ENCODE results near the gene KCNK1.

The KCNK1 gene

GRCh38 chr1:233640179-233640578, 26.3 kb downstream of the KCNK1 start:
- no peak for DNase-seq

- DNase-seq, result no peak
Observed at GRCh38 chr1:233641029-233641428, 27.1 kb downstream of the KCNK1 start.

DNA sequence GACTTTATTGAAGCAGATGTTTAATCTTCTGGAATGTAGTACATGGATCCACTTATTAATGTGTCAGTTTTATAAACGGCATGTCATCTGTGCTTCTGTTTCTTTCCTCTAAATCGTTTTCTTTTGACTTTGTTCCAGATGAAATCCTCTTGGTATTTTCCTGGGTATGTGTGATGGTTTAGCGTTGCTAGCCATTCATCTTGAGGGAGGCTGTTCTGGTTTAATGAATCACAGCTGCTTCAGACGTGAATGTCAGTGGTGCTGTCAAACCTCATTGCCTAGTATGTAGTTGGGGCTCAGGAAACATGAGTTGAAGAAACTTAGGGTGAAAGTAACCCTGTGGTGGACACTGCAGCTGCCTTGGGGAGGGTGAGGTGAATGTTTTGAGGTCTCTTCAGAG, 33.2 kb downstream of the KCNK1 start:
- DNase-seq, result no peak

- no peak for DNase-seq
Observed at GRCh38 chr1:233647636-233648035, 33.7 kb downstream of the KCNK1 start.

- DNase-seq, result no peak
Observed at GRCh38 chr1:233651061-233651460, 37.2 kb downstream of the KCNK1 start.

DNA sequence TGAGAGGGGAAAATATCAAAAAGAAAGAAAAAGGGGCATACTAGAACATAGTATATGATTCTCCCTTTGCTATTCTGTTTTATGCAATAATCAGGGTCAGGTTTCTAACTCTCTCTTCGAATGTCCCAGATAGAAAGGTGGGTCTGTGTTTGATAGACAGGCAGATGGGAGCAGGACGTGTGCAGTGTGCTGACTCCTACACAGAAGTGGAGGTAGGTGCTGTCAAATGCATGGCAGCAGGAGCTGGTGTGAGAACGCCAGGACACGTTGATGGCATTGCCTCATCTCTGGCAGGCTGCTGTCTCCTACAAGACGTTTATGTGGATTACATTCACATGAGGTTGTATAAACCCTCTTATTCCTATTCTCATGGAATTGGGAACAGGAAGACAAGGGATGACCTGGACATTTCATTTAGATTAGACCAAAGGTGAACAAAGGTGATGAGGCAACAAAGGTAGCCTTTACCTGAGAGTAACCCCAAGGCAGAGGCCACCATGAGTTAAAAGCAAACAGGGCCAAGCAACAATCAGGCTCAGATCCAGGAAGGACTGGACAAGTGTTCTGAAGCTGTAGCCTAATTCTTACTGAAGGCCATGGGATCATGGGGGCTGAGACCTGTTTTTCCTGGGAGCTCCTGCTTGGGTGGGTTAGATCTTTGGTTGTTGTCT, 37.8 kb downstream of the KCNK1 start:
- DNase-seq, result no peak

GRCh38 chr1:233652526-233652925, 38.6 kb downstream of the KCNK1 start:
- no peak for DNase-seq

DNA sequence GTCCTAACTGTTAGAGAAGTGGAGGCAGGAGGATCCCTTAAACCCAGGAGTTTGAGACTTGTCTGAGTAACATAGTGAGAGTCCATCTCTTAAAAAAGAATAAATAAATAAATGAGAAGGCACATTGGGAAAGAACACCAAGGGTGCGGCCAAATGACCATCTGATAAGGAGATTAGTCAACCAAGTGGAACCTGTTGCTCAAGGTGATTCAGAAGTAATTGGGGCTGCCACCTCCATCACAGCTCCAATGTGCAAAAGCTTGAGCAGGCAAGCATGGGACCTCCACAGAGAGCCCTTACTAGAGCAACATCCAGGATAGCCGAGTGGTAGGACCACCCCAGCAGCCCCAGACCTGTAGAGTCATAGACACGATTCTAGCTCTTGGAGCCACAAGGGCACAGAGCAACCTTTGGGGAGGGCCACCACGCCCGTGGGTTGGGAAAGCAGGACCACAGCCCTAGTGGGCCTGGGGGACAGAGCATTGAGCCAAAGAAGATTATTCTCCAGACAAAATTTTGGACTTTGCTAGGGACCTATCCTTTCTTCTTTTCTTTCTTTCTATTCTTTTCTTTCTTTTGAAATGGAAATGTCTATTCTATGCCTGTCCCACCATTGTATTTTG, 40.9 kb downstream of the KCNK1 start:
- no peak for DNase-seq

GRCh38 chr1:233655301-233655740, 41.4 kb downstream of the KCNK1 start:
- no peak for DNase-seq

GRCh38 chr1:233656032-233656635, 42.2 kb downstream of the KCNK1 start:
- no peak for DNase-seq

- DNase-seq, result no peak
Observed at GRCh38 chr1:233656687-233657086, 42.8 kb downstream of the KCNK1 start.

DNA sequence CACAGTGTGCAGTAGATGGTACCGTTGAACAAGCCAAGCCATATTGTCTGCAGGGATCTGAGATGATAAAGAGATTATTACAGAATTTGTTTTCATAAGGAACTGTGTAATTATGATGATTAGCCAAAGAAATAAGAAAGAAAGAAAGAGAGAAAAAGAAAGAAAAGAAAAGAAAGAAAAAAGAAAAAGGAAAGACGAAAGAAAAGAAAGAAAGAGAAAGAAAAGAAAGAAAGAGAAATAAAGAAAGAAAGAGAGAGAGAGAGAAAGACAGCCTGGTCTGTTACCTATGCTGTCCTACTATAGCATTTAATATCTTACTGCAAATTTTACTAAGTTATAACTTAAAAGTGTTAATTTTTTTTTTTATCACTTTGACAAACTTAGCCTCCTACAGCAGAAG, 43.6 kb downstream of the KCNK1 start:
- DNase-seq, result no peak

- no peak for DNase-seq
Observed at GRCh38 chr1:233659495-233659894, 45.6 kb downstream of the KCNK1 start.

DNA sequence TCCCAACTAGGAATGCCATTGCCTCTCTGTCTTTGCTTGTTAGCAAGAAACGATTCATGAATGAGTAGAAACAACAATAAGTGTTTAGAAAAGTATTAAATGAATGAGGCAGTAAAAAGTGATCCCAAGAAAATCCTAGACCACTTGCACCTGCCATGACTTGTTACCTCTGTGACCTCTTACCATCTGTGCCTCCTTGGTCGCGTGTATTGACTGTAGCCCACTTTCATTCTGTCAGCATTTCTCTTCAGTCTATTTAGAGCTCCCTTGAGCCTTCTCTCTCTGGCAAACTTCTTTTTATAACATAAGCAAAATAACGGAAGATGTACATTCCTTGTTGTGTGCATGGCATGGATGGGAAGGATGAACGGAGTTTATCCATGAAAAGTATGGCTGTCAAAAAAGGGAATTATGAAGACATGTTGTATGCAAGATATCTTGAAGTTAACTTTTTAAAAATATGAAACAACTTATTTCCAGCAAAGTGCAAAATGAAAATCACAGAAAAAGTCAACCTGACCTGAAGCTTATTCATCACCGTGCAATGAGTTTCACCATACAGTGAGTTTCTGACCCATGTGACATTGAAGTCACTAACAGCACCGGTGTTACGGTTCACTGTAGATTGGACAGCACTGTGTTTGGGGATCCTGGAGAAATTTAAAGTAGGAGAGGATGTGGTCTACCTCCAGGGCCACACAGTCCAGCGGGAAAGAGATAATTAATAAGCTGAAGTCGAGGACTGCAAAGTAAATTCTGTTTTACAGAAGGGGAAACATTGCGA, 47.7 kb downstream of the KCNK1 start:
- no peak for DNase-seq

DNA sequence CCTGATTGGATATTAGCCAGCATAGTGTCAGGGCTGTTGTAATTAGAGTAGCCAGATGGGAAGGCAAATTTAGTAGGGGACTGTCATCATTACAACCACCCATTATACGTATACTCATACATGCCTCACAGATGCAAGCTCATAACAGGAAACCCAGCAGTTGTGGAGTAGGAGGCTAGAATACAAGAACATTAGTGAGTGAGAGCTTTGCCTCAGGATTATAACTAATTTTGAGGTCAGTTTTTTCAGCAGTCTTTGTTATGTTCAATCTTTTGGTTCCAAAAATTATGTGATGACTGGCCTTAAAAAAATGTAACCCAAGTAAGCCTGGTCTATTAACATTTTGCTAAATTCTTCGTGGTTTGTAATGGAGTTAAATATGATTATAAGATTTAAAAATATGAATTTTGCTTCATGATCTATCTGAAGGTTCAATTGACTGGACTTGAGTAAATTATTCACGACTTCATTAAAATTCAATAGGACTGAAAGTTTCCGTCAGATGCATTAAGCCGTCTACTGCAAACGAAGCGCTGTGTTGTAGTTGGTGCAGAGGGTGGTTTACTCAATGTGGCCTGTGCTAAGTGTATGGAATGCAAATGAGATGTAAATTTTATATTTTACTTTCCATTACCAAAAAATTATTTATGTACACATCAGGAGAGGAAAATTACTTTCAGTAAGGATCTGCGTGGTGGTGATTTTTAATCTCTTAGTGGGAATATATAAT, 48.8 kb downstream of the KCNK1 start:
- no peak for DNase-seq

DNA sequence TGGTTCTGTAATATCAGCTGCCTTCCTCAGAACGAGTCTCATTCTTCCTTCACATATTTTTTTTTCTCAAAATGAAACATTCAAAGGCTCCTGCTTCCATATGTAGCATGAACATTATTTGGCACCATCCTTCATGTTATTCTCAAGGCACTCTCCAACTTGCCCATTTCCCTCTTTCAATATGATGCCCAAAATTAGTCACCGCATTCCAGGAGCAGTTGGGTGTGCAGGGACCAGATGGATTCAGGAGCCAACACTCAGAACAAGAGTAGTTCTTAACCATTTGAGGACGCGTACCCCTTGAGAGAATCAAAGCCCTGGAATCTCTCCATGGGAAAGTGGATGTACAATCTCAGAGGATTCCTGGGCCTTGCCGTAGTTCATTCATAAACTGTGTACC, 50.3 kb downstream of the KCNK1 start:
- DNase-seq, result no peak

DNA sequence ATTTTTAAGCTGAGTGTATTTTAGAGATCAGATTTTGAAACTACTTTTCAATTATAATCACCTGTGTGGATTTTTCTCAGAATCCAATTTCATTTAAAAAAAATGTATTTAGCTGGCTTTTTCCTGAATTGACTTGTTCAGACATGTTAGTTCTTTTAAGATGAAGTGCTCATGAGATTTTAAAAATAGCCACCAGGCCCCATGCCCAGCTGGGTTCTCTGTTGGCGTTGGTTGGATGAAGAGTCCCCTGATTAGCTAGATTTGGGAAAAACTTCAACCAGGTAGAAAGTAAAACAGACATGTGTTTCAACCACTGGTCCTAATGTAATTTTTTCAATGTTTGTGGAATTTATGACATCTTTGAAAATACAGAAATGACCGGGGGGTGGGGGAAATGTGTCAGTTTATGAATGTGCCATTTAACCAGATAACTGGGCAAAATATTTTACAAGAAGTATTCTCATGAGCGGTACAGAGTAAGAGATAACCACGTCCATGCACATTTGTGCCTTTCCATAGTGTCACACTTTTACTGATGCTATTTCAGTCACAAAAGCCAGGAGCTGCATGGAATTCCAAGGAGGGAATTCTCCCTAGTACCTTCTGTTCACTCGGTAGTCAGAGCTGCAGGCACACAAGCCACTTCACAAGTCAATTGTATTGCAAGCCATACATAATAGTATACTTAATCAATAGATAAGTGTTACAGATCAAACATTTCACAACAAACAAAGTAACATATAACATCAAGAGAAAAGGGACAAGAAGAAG, 51.1 kb downstream of the KCNK1 start:
- no peak for DNase-seq

- DNase-seq, result no peak
Observed at GRCh38 chr1:233665575-233666270, 51.8 kb downstream of the KCNK1 start.

DNA sequence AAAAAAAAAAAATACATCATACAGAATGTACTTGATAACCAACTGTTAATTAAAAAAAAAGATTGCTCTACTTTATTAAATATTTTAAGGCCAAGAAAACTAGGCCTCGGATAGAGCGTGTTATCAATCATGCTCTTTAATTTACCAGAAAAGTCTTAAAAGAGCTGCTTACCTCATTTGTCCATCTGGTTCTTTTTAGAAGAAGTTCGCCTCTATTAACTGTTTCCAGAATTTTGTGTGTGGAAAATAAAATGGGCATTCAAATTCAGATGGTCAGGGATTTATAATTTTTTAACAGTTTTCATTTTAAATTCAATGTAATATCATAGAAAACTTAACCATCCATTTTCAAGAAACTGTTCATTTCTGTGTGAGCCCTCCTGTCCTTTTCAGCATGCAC, 53.8 kb downstream of the KCNK1 start:
- no peak for DNase-seq

DNA sequence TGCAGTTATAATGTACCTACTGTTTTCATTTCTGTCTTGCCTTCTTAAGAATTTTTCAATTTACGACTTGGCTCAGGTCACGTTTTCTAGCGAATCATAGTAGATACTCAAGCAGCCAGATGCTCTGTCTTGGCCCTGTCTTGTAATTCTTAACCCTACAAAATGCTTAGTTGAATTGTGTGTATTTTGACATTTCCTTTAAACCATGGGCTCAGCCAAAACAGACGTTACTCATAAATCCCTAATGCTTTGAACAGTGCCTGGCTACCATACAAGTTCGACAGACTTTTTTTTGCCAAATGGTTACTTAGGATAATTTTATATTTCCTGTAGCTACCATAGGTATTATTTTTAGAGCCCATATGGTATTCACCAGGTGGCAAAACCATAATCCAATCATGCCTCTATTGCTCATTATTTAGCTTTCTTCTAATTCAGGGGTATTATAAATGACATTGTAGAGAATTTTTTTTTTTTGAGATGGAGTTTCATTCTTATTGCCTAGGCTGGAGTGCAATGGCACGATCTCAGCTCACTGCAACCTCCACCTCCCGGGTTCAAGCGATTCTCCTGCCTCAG, 54.3 kb downstream of the KCNK1 start:
- no peak for DNase-seq

- DNase-seq, result no peak
Observed at GRCh38 chr1:233668725-233669294, 54.9 kb downstream of the KCNK1 start.
